CD4-positive, alpha-beta T cell treated with Interleukin-6 for 4 hours (primary cell): ENCODE data around the gene TMEM179.
A peak's percentile ranks its signal among the peaks of the same experiment; 100 is the strongest.

Source experiments
- DNase-seq: peaks from one replicate; pipeline ENCODE4 v3.0.0-alpha.2; 2020; ENCODE audit warnings: mixed read lengths

The TMEM179 gene

GRCh38 chr14:104567141-104567956 is 37.2 kb downstream of the TMEM179 start:
- no peak for DNase-seq

GRCh38 chr14:104564744-104565679 is 39.6 kb downstream of the TMEM179 start:
- DNase-seq, result no peak

- DNase-seq, result peak; percentile 76
Observed at GRCh38 chr14:104563742-104564615, 40.6 kb downstream of the TMEM179 start.

- no peak for DNase-seq
Observed at GRCh38 chr14:104563191-104563741, 41.3 kb downstream of the TMEM179 start.

GRCh38 chr14:104562606-104563005 is 42.0 kb downstream of the TMEM179 start:
- no peak for DNase-seq

GRCh38 chr14:104561632-104562495 is 42.7 kb downstream of the TMEM179 start:
- DNase-seq, result no peak

- DNase-seq, result no peak
Observed at GRCh38 chr14:104561124-104561557, 43.4 kb downstream of the TMEM179 start.

- DNase-seq, result no peak
Observed at GRCh38 chr14:104560586-104560945, 44.0 kb downstream of the TMEM179 start.

- DNase-seq, result no peak
Observed at GRCh38 chr14:104559804-104560585, 44.6 kb downstream of the TMEM179 start.

GRCh38 chr14:104559028-104559803 is 45.4 kb downstream of the TMEM179 start:
- no peak for DNase-seq

GRCh38 chr14:104558231-104559027 is 46.1 kb downstream of the TMEM179 start:
- DNase-seq, result no peak

GRCh38 chr14:104557766-104558165 is 46.8 kb downstream of the TMEM179 start:
- no peak for DNase-seq

- DNase-seq, result no peak
Observed at GRCh38 chr14:104557086-104557485, 47.5 kb downstream of the TMEM179 start.

- DNase-seq, result no peak
Observed at GRCh38 chr14:104556256-104557021, 48.1 kb downstream of the TMEM179 start.

- DNase-seq, result no peak
Observed at GRCh38 chr14:104555430-104556255, 48.9 kb downstream of the TMEM179 start.

- no peak for DNase-seq
Observed at GRCh38 chr14:104554608-104555429, 49.8 kb downstream of the TMEM179 start.
